Measurements from ENCODE around the gene AZU1. TPM values are rescaled to one million over a fixed set of nuclear protein-coding genes. Genes with fewer than 3 reads are reported as not detected.
A peak's percentile ranks its signal among the peaks of the same experiment; 100 is the strongest.
"Not testable (repeated sequence)": the region's sequence is repeated elsewhere in the genome, so short reads cannot be mapped to it uniquely, and the experiment has no call there.

The AZU1 gene
- total RNA-seq, 2 donors from 2014 or later: 0.19 TPM; not detected in 1

DNA sequence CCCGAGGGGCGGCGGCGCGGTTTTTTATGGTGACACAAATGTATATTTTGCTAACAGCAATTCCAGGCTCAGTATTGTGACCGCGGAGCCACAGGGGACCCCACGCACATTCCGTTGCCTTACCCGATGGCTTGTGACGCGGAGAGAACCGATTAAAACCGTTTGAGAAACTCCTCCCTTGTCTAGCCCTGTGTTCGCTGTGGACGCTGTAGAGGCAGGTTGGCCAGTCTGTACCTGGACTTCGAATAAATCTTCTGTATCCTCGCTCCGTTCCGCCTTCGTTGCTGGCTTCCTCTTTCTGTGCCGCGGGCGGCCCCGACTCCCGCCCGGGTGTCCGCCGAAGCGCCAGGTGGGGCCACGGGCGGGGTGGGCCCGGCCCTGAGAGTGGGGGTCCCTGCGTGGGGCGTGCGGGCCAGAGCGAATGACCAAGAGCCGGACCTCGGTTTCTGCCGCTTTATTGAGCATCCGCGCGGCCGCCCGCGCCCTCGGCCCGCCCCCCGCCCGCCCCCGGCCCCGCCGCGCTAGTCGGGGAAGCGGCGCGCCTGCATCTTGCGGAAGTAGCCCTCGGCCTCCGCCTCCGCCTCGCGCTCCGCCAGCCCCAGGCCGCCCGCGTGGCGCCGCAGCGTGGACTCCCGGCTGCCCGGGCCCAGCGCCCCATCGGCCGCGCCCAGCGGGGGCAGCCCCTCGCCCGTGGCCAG lies 15.4 kb upstream of the AZU1 start:
- Mint-ChIP-seq H3K4me1 (peaks cover 22% of the 10 kb centered on the region), H3K4me3 (no peak overlapping the region), H3K27ac (no peak overlapping the region), H3K9me3 (peaks cover 5% of the 10 kb centered on the region), H3K27me3 (no peaks in the 10 kb centered on the region), H3K36me3 (ENCODE audit: low read depth) (peaks cover 74% of the 10 kb centered on the region)
- no peak for ATAC-seq (replicated peaks)

DNA sequence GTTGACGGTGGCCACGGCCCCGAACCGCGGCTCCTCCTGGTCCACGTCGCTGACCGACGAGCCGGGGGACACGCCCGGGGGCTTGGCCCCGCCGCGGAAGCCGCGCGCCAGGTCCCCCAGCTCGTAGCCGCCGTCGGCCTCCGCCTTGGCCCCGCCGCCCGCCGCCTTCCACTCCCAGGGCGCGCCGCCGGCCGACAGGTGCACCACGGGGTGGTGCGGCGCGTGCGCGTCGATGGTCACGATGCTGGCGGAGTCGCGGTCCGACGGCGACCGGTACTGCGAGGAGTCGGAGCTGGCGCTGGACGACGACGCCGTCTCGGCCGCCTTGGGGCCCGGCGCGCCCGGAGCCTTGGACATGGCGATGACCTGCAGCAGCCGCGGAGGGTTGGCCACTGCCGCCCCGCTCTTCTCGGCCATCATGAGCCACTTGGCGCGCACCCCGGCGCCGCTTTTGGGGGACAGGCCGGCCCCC lies 14.9 kb upstream of the AZU1 start:
- Mint-ChIP-seq H3K4me1 (peaks cover 16% of the 10 kb centered on the region), H3K9me3 (peaks cover 5% of the 10 kb centered on the region), H3K4me3 (no peak overlapping the region), H3K27ac (no peak overlapping the region), H3K36me3 (ENCODE audit: low read depth) (peaks cover 68% of the 10 kb centered on the region), H3K27me3 (no peaks in the 10 kb centered on the region)
- ATAC-seq (replicated peaks): no peak

DNA sequence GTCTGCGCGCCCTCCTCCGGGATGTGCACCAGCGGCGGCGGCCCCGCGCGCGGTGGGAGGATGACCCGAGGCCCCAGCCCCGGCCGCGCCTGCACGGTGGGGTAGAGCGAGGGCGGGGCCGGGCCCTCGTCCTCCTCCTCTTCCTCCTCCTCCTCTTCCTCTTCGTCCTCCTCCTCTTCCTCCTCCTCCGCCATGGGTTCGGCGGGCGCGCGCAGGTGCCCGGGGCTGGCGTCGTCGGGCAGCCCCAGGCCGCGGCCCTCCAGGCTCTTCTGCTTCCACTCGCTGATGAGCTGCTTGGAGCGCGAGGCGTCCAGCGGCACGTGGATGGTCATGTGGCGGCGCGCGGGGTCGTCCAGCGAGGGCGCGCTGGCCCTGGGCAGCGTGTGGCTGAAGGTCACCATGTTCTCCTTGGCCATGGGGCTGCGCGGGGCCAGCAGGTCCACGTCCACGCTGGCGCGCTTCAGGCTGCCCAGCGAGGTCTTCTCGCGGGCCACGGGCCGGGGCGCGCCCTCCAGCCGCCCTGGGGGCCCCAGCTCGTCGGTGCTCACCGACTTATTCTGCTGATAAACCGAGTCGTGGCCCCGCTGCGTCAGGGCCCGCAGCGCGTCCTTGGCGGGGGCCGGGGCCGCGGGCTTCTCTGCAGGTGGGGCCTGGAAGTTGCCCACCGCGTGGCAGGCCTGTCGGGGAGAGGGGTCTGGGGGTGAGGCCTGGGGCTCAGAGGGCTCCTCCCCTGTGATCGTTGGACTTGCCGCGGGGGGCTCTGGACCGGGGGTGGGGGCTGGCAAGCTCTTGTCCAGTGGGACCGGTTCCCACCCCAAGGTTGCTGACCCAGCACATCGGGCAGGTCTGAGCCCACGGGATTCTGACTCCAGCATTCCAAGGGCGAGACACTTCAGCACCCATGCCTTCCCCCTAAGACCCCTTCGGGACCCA lies 14.2 kb upstream of the AZU1 start:
- Mint-ChIP-seq H3K27me3 (no peaks in the 10 kb centered on the region), H3K9me3 (peaks cover 5% of the 10 kb centered on the region), H3K4me3 (no peak overlapping the region), H3K27ac (no peak overlapping the region), H3K4me1 (peaks cover 14% of the 10 kb centered on the region), H3K36me3 (ENCODE audit: low read depth) (peaks cover 64% of the 10 kb centered on the region)
- no peak for ATAC-seq (replicated peaks)

DNA sequence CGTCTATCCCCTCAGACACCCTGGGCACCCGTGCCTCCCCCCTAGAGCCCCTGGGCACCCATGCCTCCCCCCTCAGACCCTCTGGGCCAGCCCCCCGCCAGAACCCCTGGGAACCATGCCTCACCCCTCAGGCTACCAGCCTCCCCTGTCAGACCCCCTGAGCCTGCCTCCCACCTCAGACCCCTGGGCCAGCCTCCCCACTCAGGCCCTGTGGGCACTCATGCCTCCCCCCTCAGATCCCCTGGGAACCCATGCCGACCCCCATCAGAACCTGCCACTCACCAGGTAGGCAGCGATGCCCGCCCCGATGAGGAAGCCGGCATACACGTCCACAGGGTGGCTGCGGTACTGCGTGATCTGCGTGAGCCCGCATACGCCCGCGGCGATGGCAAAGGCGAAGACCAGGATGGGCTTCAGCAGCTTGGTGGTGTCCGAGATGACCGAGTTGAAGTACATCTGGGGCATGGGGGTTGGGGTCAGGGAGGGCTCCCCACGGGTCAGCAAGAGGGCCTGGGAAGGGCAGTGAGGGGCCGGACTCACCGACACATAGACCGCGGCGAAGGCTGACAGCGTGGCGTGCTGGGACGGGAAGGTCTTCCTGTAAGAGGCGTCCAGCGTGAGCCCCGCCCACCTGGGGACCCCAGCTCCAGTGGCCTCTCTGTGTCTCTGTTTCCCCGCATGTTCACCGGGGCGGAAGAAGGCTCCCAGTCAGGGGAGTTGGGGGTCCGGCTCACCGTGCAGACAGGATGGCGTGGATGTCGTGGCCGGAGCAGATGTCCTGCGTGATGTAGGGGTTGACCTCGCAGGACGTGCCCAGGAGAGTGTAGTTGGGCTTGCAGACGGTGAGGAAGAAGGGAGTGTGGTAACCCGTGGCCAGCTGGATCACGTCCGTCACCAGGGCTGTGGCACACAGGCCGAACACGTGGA lies 13.2 kb upstream of the AZU1 start:
- Mint-ChIP-seq H3K27me3 (no peaks in the 10 kb centered on the region), H3K4me3 (no peak overlapping the region), H3K27ac (peak overlapping the region; percentile 69), H3K36me3 (ENCODE audit: low read depth) (peaks cover 54% of the 10 kb centered on the region), H3K4me1 (peaks cover 14% of the 10 kb centered on the region), H3K9me3 (peaks cover 5% of the 10 kb centered on the region)
- peak; percentile 16 for ATAC-seq (replicated peaks)

DNA sequence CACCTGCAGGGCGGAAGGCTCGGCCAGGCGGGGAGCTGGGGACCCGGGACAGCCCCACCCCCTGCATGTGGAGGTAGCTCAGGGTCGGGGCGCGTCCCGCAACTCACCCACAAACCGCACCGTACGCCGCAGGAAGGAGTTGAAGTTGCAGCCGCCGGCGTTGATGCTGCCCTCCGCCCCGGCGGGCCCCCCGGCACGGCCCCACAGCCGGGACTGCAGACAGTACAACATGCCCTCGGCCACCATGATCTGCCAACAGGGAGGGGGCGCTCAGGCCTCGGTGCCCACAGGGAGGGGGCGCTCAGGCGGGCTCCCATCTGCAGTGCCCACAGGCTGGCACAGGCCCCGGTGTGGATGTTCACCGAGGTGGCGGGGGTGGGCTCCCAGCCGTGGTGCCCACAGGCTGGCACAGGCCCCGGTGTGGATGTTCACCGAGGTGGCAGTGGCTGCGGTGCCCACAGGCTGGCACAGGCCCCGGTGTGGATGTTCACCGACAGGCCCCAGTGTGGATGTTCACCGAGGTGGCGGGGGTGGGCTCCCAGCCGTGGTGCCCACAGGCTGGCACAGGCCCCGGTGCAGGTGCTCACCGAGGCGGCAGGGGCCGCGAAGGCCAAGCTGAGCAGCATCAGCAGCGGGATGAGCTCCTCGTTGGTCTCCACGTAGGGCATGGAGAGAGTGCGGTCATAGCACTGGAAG lies 12.4 kb upstream of the AZU1 start:
- no peak overlapping the region for H3K4me3 Mint-ChIP-seq
- no peaks in the 10 kb centered on the region for H3K27me3 Mint-ChIP-seq
- H3K9me3 Mint-ChIP-seq: peaks cover 5% of the 10 kb centered on the region
- H3K27ac Mint-ChIP-seq: peak overlapping the region; percentile 69
- ATAC-seq (replicated peaks): peak; percentile 24
- peaks cover 46% of the 10 kb centered on the region for H3K36me3 Mint-ChIP-seq (ENCODE audit: low read depth)
- H3K4me1 Mint-ChIP-seq: peaks cover 14% of the 10 kb centered on the region

DNA sequence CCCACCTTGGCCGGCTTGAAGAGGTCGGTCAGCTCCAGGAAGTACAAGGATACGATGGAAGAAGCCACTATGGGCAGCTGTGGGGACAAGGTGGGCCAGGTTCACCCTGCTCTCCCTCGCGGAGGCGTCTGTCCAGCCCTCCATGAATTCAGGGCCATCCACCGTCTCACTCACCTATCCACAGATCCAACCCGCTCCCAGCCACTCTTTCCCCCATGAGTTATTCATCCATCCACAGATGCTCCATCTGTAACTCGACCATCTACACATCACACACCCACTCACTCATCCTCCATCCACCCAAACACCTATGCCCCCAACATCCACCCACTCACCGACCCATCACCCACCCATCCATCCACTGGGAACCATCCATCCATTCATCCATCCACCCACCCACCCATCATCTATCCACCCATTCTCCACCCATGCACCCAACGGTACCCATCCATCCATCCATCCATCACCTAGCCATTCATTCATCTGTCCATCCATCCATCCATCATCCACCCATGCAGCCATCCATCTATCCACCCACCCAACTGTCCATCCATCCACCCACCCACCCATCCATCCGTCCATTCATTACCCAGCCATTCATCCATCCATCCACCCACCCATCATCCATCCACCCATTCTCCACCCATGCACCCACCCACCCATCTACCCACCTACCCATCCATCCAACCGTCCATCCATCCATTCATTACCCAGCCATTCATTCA lies 11.7 kb upstream of the AZU1 start:
- Mint-ChIP-seq H3K9me3 (peaks cover 5% of the 10 kb centered on the region), H3K27me3 (no peaks in the 10 kb centered on the region), H3K36me3 (ENCODE audit: low read depth) (peaks cover 40% of the 10 kb centered on the region), H3K4me3 (no peak overlapping the region), H3K27ac (no peak overlapping the region), H3K4me1 (peaks cover 14% of the 10 kb centered on the region)
- peak; percentile 11 for ATAC-seq (replicated peaks)

DNA sequence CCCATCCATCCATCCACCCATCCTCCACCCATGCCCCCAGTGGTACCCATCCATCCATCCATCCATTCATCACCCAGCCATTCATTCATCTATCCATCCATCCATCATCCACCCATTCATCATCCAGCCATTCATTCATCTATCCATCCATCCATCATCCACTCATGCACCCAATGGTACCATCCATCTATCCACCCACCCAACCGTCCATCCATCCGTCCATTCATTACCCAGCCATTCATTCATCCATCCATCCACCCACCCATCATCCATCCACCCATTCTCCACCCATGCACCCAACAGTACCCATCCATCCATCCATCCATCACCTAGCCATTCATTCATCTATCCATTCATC lies 11.2 kb upstream of the AZU1 start:
- Mint-ChIP-seq H3K4me3 (no peak overlapping the region), H3K36me3 (ENCODE audit: low read depth) (peaks cover 35% of the 10 kb centered on the region), H3K27me3 (no peaks in the 10 kb centered on the region), H3K4me1 (peaks cover 14% of the 10 kb centered on the region), H3K27ac (no peak overlapping the region), H3K9me3 (peaks cover 5% of the 10 kb centered on the region)
- ATAC-seq (replicated peaks): no peak

DNA sequence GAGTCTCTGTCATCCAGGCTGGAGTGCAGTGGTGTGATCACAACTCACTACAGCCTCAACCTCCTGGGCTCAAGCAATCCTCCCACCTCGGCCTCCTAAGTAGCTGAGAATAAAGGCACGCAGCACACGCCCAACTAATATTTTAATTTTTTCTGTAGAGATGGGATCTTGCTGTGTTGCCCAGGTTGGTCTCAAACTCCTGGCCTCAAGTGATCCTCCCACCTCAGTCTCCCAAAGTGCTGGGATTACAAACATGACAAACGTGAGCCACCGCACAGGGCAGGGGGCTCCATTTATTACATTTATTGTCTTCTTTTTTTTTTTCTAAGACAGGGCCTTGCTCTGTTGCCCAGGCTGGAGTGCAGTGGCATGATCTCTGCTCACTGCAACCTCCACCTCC lies 7.4 kb upstream of the AZU1 start:
- Mint-ChIP-seq H3K36me3 (ENCODE audit: low read depth) (peaks cover 17% of the 10 kb centered on the region), H3K4me1 (peaks cover 14% of the 10 kb centered on the region)
- not testable (repeated sequence) for H3K27ac Mint-ChIP-seq; H3K9me3 Mint-ChIP-seq; H3K4me3 Mint-ChIP-seq; H3K27me3 Mint-ChIP-seq; ATAC-seq (replicated peaks)

DNA sequence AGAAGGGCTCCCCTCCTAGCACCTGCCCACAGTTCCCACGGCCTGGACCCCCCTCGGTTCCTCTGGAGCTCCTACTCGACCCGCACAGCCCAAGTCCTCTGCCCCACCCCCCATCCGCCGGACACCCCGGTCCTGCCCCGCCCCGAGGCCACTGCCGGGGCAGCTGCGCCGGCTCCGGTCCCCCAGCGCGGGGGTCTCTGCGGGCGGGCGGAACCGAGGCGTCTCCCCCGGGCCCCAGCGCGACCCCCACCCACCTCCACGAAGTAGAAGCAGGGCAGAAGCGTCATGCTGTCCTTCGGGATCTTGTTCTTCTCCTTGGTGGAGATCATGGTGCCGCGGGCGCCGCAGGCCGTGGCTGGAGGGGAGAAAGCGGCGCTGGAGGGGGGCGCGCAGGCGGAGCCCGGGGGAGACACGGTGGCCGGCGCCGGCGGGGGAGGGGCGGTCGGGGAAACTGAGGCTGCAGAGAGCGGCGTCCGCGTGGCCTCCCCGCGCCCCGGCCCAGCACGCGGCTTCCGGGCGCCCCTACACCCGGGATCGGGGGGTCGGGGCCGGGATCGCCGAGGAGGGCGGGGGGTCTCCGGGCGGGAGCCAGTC lies 6.3 kb upstream of the AZU1 start:
- no peak for ATAC-seq (replicated peaks)
- no peak overlapping the region for H3K27ac Mint-ChIP-seq
- peaks cover 9% of the 10 kb centered on the region for H3K36me3 Mint-ChIP-seq (ENCODE audit: low read depth)
- H3K27me3 Mint-ChIP-seq: no peaks in the 10 kb centered on the region
- peaks cover 4% of the 10 kb centered on the region for H3K9me3 Mint-ChIP-seq
- H3K4me1 Mint-ChIP-seq: peaks cover 8% of the 10 kb centered on the region
- no peak overlapping the region for H3K4me3 Mint-ChIP-seq

DNA sequence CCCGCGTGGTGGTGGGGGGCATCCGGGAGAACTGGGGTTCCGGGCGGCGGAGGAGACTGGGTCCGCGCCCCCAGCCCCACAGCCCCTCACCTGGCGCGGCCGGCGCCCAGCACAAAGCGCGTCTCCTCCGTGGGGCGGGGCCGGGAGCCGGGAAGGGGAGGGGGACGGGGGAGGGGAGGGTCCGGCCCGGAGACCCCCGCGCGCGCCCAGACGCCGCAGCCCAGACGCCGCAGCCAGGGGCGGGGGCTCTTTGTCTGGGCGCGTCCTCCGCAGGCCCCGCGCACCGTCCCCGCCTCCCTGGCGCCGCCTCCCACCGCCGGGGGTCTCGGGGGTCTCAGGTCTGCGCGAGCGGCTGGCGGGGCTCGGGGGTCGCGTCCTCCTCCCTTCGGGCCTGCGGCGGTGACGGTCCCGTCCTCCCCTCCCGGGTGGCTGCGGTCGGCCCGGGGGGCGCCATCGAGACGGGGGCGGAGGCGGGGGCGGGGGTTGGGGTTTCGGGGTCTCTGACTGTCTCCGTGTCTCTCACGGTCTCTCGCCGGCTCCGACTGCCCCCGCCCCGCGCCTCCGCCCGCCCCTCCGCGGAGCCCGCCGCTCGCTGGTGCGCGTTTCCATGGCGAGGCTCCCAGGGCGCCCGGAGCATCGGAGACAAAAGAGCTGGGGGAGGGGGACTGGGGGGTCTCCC lies 5.7 kb upstream of the AZU1 start, which contains the start of gene PLPPR3:
Gene PLPPR3, minus strand, starts transcription at position 131 of the 679 bp plus-strand sequence. CDS start 396 bp downstream, outside the sequence.
- Mint-ChIP-seq H3K27me3 (no peaks in the 10 kb centered on the region), H3K36me3 (ENCODE audit: low read depth) (peaks cover 3% of the 10 kb centered on the region), H3K9me3 (no peaks in the 10 kb centered on the region), H3K4me1 (peaks cover 2% of the 10 kb centered on the region), H3K4me3 (no peak within 1 kb of the TSS), H3K27ac (no peak within 1 kb of the TSS)
- no peak for ATAC-seq (replicated peaks)

DNA sequence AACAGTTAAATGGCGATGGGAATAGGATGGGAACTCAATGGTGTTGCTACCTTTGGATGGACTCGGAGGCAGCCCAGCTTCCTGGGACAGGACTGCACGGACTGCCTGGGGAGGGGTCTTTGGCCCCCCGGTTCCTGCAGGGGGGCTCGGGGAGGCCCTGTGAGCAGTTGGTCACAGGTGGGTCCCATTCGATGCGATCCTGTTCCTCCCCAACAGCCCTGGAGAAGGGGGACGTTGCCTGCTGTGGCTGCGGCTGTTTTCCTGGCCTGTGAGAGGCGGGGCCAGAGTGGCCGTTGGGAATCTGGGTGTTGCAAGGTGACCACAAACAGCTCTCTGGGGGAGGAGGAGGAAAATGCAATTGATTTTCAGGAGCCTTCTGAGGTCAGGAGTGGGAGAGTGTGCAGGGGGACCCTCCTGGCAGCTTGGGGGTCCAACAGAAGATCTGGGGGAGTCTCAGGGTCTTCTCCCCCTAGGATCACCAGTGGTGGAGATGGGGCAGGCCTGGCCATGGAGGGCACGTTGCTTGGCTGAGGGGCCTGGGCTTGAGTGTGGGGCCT lies 4.0 kb upstream of the AZU1 start:
- H3K4me1 Mint-ChIP-seq: no peaks in the 10 kb centered on the region
- no peak overlapping the region for H3K4me3 Mint-ChIP-seq
- no peak overlapping the region for H3K27ac Mint-ChIP-seq
- H3K9me3 Mint-ChIP-seq: no peaks in the 10 kb centered on the region
- H3K36me3 Mint-ChIP-seq (ENCODE audit: low read depth): no peaks in the 10 kb centered on the region
- H3K27me3 Mint-ChIP-seq: no peaks in the 10 kb centered on the region
- no peak for ATAC-seq (replicated peaks)

DNA sequence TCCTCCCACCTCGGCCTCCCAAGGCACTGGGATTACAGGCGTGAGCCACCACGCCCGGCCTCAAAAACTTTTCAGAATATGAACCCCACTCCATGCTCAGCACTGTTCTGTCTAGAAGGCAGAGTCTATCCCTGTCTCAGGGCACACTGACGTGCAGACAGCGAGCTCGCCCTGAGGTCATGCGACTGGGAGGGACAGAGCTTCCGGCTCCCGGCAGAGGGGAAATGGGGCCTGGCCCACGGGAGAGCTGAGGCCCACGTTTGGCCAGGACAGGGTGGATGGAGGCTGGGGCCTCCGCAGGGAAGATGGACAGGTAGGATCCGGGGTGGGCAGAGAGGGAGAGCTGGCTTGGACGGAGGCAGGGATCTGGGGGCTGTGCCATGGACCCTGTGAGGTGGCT lies 2.8 kb upstream of the AZU1 start:
- ATAC-seq (replicated peaks): no peak
- no peaks in the 10 kb centered on the region for H3K4me1 Mint-ChIP-seq
- H3K27me3 Mint-ChIP-seq: no peaks in the 10 kb centered on the region

More for the DNA sequence above, 2.8 kb upstream of the AZU1 start:
- H3K4me3 Mint-ChIP-seq: no peak overlapping the region
- no peak overlapping the region for H3K27ac Mint-ChIP-seq
- no peaks in the 10 kb centered on the region for H3K9me3 Mint-ChIP-seq
- H3K36me3 Mint-ChIP-seq (ENCODE audit: low read depth): no peaks in the 10 kb centered on the region
